Panc1 (cell line): ENCODE data around the gene ADAMTSL3. TPM values are rescaled to one million over a fixed set of nuclear protein-coding genes. Genes with fewer than 3 reads are reported as not detected.

Source experiments
- ATAC-seq: fragments of 200-7000 bp; cut with Tn5 transposase; 2 replicates; pipeline ENCODE4 v1.9.1; 2020; ENCODE audit warnings: mild to moderate bottlenecking, moderate library complexity
- BruUV-seq: library from RNA; stranded (reverse); fragments of 400-500 nt; replicated peaks from 2 replicates; lab custom pipeline; 2021; lab: Mats Ljungman, UMichigan
- CTCF ChIA-PET: fragments of 300-600 bp; sonication (Branson Sonifier 250); formaldehyde crosslinking; loops from one replicate; lab custom pipeline; 2022; ENCODE audit warnings: antibody characterized with exemption; lab: Charles Lee
- POLR2A ChIA-PET: fragments of 300-600 bp; sonication (Branson Sonifier 250); formaldehyde crosslinking; loops from one replicate; lab custom pipeline; 2022; ENCODE audit warnings: antibody characterized with exemption; lab: Charles Lee
- DNase-seq: peaks from one replicate; pipeline ENCODE4 v3.0.0-alpha.2; 2010; ENCODE audit warnings: low read depth, low spot score
- H3K27ac ChIP-seq: 2 replicates; pipeline ENCODE4 v1.5.1; 2011; ENCODE audit warnings: mild to moderate bottlenecking, low read length, inconsistent platforms
- H3K27me3 ChIP-seq: fragments of 200-500 bp; sonication (Bioruptor generic); 2 replicates; pipeline ENCODE4 v1.6.0; 2014; ENCODE audit warnings: low read length, inconsistent platforms; ENCODE audit not compliant: control insufficient read depth, insufficient read depth
- H3K36me3 ChIP-seq: fragments of 200-500 bp; sonication (Bioruptor generic); 2 replicates; pipeline ENCODE4 v1.5.1; 2014; ENCODE audit warnings: inconsistent platforms, mild to moderate bottlenecking, low read length, moderate library complexity; ENCODE audit not compliant: control insufficient read depth, insufficient read depth
- H3K4me1 ChIP-seq: 2 replicates; pipeline ENCODE4 v1.5.1; 2011; ENCODE audit warnings: inconsistent platforms, mild to moderate bottlenecking, low read length, moderate library complexity; ENCODE audit not compliant: control insufficient read depth, insufficient read depth
- H3K4me3 ChIP-seq, 2 experiments: 2 replicates each; pipeline ENCODE4 v1.5.1; 2011 to 2012; ENCODE audit warnings: low read depth in 2 of 2, low read length in 2 of 2, mild to moderate bottlenecking in 2 of 2, inconsistent platforms in 1 of 2, moderate library complexity in 1 of 2
- H3K9me3 ChIP-seq: fragments of 200-500 bp; sonication (Bioruptor generic); 2 replicates; pipeline ENCODE4 v1.5.1; 2014; ENCODE audit warnings: low read depth, mild to moderate bottlenecking, inconsistent platforms, low read length, moderate library complexity; ENCODE audit not compliant: control insufficient read depth, insufficient read depth
- CTCF ChIP-seq: fragments of 450-650 bp; IDR thresholded peaks from 2 replicates; pipeline ENCODE4 v1.5.1; 2017; ENCODE audit warnings: mild to moderate bottlenecking
- POLR2AphosphoS5 ChIP-seq: IDR thresholded peaks from 2 replicates; pipeline ENCODE4 v1.6.1; 2012; ENCODE audit warnings: mild to moderate bottlenecking, low read depth, low read length, moderate library complexity
- REST ChIP-seq, 2 experiments: IDR thresholded peaks; 2 replicates each; pipeline ENCODE4 v1.6.1; 2011 to 2012; ENCODE audit warnings: low read depth in 2 of 2, control low read depth in 1 of 2, low read length in 1 of 2, mild to moderate bottlenecking in 1 of 2, moderate library complexity in 1 of 2; ENCODE audit not compliant: insufficient read depth in 1 of 2
- SIN3A ChIP-seq: IDR thresholded peaks from 2 replicates; pipeline ENCODE4 v1.6.1; 2012; ENCODE audit warnings: low read depth, mild to moderate bottlenecking, low read length, moderate library complexity, borderline replicate concordance; ENCODE audit not compliant: insufficient read depth
- TCF7L2 ChIP-seq: IDR thresholded peaks from 2 replicates; pipeline ENCODE4 v1.6.1; 2011; ENCODE audit warnings: mild to moderate bottlenecking, low read depth, low read length, inconsistent platforms
- in situ Hi-C: cut with HindIII; loops from 2 replicates; pipeline ENCODE4 v1.10.0; 2016; ENCODE audit warnings: low sequenced_read_pairs, low pct_unique_long_range_greater_than_20kb
- intact Hi-C: fragments of 100-400 bp; cut with micrococcal nuclease; formaldehyde crosslinking; loops from one replicate; pipeline ENCODE4 v1.10.0; 2022; ENCODE audit not compliant: unreplicated experiment
- total RNA-seq: library from RNA; stranded (reverse); gene quantifications from one replicate; pipeline ENCODE4 v1.2.1, GENCODE V29; 2021; ENCODE audit not compliant: unreplicated experiment

The ADAMTSL3 gene
- total RNA-seq, 1 experiment from 2014 or later = not detected

GRCh38 chr15:83794209-83794608, 140.3 kb downstream of the ADAMTSL3 start:
- no peaks in the 10 kb centered on the region for H3K9me3 ChIP-seq
- no peak overlapping the region for H3K27ac ChIP-seq
- intact Hi-C loops (no loop called here), in situ Hi-C loops (no loop called here)
- ChIA-PET POLR2A (no interaction called here), CTCF (no interaction called here)
- ATAC-seq (no peak), DNase-seq (no peak)
- H3K4me1 ChIP-seq = no peaks in the 10 kb centered on the region
- no peak overlapping the region for H3K4me3 ChIP-seq
- no peak for TF ChIP-seq SIN3A
- TF ChIP-seq POLR2AphosphoS5 = no peak
- TF ChIP-seq TCF7L2 = no peak
- TF ChIP-seq REST (IDR thresholded peaks at IDR 0.05; ENCODE audit: insufficient read depth in 1 of 2, low read depth in 2 of 2, low read length in 1 of 2) = no peak
- no peak for TF ChIP-seq CTCF
- no peaks in the 10 kb centered on the region for H3K27me3 ChIP-seq
- BruUV-seq = no TSS peak
- no peaks in the 10 kb centered on the region for H3K36me3 ChIP-seq

GRCh38 chr15:83809345-83809744, 155.4 kb downstream of the ADAMTSL3 start:
- H3K4me1 ChIP-seq = no peaks in the 10 kb centered on the region
- in situ Hi-C loops (no loop called here), intact Hi-C loops (no loop called here)
- no peaks in the 10 kb centered on the region for H3K27me3 ChIP-seq
- ChIA-PET CTCF (no interaction called here), POLR2A (no interaction called here)
- H3K4me3 ChIP-seq = no peak overlapping the region
- BruUV-seq = no TSS peak
- H3K27ac ChIP-seq = no peak overlapping the region
- no peaks in the 10 kb centered on the region; the same call in 1 of the 2 replicates for H3K9me3 ChIP-seq
- ATAC-seq (no peak), DNase-seq (no peak)
- TF ChIP-seq CTCF (no peak), POLR2AphosphoS5 (no peak), TCF7L2 (no peak), REST (IDR thresholded peaks at IDR 0.05; ENCODE audit: insufficient read depth in 1 of 2, low read depth in 2 of 2, low read length in 1 of 2) (no peak), SIN3A (no peak)
- H3K36me3 ChIP-seq = no peaks in the 10 kb centered on the region
